ENCODE data around the gene AIPL1.

Gene AIPL1

DNA sequence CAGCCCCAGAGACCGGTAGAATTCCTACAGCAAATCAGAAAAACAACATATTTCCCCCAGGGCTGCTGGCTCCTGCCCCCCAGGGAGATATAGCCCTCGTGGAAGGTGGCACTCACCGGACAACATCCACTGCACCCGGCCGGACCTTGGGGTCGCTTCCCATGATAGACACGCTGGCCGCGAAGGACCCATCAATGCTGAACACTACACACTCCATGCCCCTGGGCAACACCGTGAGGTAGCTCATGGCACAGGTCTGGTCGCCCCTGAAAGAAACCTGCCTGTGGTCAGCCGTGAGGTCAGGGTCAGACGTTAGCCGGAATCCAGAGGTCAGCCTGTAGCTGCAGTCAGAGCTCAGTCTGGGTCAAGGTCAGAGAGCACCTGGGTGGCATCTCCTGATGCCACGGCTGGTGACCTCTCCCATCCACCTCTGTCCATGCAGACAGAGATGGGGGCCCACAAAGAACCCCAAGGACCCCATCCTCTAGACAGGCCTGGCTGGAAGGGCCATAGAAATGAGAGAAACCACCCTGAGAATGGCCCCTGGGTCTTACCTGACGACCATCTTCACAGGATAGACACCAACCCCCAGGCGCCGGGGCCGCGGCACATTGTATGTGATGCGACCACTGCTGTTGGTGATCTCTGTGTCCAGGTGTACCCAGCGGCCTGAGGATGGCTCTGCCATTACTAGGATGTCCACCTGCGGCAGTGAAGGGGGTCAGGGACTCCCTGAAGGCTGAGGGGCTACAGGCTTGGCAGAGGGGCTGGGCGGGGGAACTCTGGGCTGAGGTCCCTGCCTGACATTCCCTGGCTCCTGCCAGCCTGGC, 28.9 kb upstream of the AIPL1 start:
- DNase-seq (ENCODE audit: low read depth): no peak
- H3K4me3 ChIP-seq (ENCODE audit: low read depth, low read length): no peak overlapping the region
- TF ChIP-seq POLR2A (IDR thresholded peaks at IDR 0.05; ENCODE audit: extremely low read depth, insufficient read length) (no peak), CTCF (IDR thresholded peaks at IDR 0.05; ENCODE audit: low read depth, low read length) (no peak), MAX (IDR thresholded peaks at IDR 0.05; ENCODE audit: low read depth, low read length) (no peak), MYC (IDR thresholded peaks at IDR 0.05; ENCODE audit: low read depth, low read length) (no peak)

DNA sequence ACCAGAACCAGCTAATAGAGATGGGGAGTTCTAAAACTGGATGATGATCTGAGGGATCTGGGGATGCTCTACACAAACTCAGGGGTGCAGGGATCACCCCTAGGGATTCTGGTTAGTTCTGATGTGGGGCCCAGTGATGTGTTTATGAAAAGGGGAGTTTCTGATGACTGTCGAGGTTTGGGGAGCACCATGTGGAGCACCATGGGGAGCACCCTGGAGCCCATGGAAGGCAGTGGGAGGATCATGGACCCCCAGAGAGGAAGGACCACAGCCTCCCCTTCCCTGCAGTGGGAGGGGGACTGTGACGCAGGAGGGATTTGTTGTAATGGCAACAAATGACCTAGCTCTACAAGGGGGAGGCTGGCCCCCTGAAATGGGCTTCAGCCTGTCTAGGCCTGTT, 27.8 kb upstream of the AIPL1 start:
- H3K4me3 ChIP-seq (ENCODE audit: low read depth, low read length): no peak overlapping the region
- no peak for DNase-seq (ENCODE audit: low read depth)
- no peak for TF ChIP-seq MAX (IDR thresholded peaks at IDR 0.05; ENCODE audit: low read depth, low read length)
- no peak for TF ChIP-seq MYC (IDR thresholded peaks at IDR 0.05; ENCODE audit: low read depth, low read length)
- no peak for TF ChIP-seq CTCF (IDR thresholded peaks at IDR 0.05; ENCODE audit: low read depth, low read length)
- no peak for TF ChIP-seq POLR2A (IDR thresholded peaks at IDR 0.05; ENCODE audit: extremely low read depth, insufficient read length)

- DNase-seq (ENCODE audit: low read depth): no peak
- H3K4me3 ChIP-seq (ENCODE audit: low read depth, low read length): no peak overlapping the region
- TF ChIP-seq CTCF (IDR thresholded peaks at IDR 0.05; ENCODE audit: low read depth, low read length) (no peak), MYC (IDR thresholded peaks at IDR 0.05; ENCODE audit: low read depth, low read length) (no peak), MAX (IDR thresholded peaks at IDR 0.05; ENCODE audit: low read depth, low read length) (no peak), POLR2A (IDR thresholded peaks at IDR 0.05; ENCODE audit: extremely low read depth, insufficient read length) (no peak)
These were observed 27.0 kb upstream of the AIPL1 start for GRCh38 chr17:6461792-6462524.

- no peak overlapping the region for H3K4me3 ChIP-seq (ENCODE audit: low read depth, low read length)
- TF ChIP-seq POLR2A (IDR thresholded peaks at IDR 0.05; ENCODE audit: extremely low read depth, insufficient read length) (no peak), MAX (IDR thresholded peaks at IDR 0.05; ENCODE audit: low read depth, low read length) (no peak), CTCF (IDR thresholded peaks at IDR 0.05; ENCODE audit: low read depth, low read length) (no peak), MYC (IDR thresholded peaks at IDR 0.05; ENCODE audit: low read depth, low read length) (no peak)
- no peak for DNase-seq (ENCODE audit: low read depth)
These were observed 26.3 kb upstream of the AIPL1 start for GRCh38 chr17:6461246-6461645.

- no peak for DNase-seq (ENCODE audit: low read depth)
- H3K4me3 ChIP-seq (ENCODE audit: low read depth, low read length): no peak overlapping the region
- TF ChIP-seq POLR2A (IDR thresholded peaks at IDR 0.05; ENCODE audit: extremely low read depth, insufficient read length): no peak
- no peak for TF ChIP-seq CTCF (IDR thresholded peaks at IDR 0.05; ENCODE audit: low read depth, low read length)
- no peak for TF ChIP-seq MAX (IDR thresholded peaks at IDR 0.05; ENCODE audit: low read depth, low read length)
- no peak for TF ChIP-seq MYC (IDR thresholded peaks at IDR 0.05; ENCODE audit: low read depth, low read length)
These were observed 25.7 kb upstream of the AIPL1 start for GRCh38 chr17:6460531-6461161.
